Limb (tissue), 2 donors: Measurements from ENCODE around the gene CHCHD3.
"Not testable (repeated sequence)": the region's sequence is repeated elsewhere in the genome, so short reads cannot be mapped to it uniquely, and the experiment has no call there.

ENCODE experiments used
- DNase-seq, 2 donors: peaks; one replicate each; pipeline ENCODE4 v3.0.0-alpha.2; 2016; ENCODE audit errors: extremely low spot score in 2 of 2

Gene CHCHD3

DNA sequence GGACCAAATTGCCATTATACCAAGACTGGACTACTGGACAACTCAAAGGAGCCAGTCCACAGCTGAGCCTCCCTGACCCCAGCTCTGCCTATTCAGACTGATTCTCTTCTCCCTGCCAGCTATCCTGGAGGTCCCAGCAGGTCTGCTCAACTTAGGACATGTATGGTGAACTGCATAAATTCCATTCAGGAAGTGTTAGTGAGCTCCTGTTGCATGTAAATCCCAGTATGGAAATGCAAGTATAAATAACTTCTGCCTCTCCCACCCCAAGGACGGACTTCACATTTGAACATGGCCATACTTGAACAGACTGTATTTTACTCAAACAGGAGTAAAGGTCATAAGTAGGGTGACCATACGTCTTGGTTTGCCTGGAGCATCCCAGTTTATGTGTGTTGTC is 128.4 kb downstream of the CHCHD3 start:
- DNase-seq = no peak

DNA sequence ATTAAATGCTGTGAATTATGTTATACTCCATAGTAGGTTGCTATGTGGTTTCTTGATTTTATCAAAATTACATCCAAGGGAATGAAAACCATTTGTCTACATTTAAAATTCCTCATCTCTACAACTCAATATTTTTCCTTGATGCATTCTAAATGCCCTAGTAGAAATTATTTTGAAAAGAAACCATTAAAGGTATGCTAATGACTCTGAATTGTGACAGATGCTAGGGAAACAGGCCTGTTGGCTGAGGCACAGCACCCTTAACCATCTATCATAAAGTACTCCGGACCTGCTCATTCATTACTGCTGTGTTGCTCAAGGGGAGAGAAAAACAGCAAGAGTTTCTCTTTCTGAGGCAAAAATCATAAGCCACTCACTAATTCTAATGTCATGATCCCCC is 131.2 kb downstream of the CHCHD3 start:
- no peak for DNase-seq

DNA sequence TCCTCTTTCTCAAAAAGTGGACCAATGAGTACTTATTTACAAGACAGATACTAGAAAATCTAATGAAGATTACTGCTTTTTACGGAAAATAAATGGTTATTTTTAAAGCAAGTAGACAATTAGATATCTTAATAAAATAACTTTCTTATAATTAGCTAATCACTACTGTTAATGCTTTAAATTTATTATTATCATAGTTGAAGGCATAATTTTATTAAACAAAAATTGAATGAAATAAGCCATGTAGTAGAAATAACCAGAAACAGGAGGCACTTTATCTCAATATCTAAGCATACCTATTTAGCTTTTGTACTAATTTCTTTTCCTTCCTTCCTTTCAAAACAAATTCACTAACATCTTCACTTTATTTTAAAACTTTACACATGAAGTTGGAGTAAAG is 134.9 kb downstream of the CHCHD3 start:
- DNase-seq = no peak

DNA sequence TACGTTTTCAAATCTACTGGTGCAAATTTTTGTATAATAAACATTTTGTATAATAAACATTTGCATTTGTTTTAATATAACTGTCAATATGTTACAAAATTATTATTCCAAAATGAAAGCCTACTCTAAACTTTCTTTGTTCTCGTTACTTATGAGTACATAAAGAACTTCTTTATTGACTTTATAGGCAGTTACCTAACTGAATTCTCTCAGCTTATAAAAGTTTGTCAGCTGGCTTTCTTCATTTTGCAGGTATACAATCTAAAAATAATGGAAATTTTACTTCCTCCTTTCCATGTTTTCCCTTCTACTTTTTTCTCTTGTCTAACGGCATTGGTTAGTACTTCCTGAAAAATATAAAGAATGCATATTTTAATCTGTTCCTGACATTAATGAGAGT is 137.1 kb downstream of the CHCHD3 start:
- no peak for DNase-seq

DNA sequence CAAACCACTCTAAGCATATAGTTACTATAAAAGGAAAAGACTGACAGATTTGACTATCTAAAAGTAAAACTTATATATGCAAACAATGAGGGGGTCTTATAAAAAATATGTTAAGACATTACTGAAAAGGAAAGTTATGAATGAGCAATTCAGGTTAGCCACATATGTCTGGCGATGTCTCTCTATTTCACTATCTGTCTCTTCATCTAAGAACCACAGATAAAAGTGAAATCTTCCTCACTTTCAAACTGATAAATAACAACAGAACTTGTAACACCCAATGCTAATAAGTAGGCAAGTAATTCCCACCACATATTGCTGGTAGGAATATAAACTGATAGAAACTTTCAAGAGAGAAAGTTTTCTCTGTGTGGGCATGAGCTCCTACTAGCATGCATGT is 138.2 kb downstream of the CHCHD3 start:
- no peak for DNase-seq

DNA sequence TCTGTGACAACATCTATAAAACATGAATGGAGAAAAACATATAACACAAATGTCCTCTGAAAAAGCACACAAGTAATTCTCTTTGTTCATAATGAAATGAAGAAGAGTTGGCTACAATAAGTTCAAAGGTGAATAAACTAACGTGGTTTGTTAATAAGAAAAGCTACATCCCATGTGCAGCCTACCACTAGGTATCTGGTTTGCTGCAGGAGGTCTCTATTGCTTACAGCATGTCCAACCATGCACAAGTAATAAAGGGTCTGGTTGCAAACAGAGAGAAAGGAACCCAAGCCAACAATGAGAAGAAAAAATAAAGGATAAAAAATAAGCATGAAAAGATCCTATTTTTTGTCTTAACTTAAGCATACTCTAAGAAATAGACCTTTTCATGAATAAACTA is 139.2 kb downstream of the CHCHD3 start:
- no peak for DNase-seq

DNA sequence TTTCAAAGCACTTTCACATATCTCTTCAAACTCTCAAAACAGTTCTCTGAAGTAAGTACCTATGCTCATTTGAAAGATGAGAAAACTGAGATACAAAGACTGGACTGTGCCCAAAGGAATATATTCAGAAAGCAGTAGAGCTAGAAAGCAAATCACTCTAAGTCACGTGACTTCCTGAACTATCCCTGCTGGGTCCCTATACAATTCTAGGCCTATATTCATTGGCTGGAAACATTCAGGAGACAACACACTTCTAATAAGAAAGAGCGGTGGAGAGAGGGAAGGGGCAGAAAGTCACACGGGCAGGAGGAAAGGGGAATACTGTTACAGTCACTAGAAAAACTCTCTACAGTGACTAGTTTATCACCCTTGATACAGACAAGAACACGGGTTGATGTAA is 140.0 kb downstream of the CHCHD3 start:
- DNase-seq = no peak

DNA sequence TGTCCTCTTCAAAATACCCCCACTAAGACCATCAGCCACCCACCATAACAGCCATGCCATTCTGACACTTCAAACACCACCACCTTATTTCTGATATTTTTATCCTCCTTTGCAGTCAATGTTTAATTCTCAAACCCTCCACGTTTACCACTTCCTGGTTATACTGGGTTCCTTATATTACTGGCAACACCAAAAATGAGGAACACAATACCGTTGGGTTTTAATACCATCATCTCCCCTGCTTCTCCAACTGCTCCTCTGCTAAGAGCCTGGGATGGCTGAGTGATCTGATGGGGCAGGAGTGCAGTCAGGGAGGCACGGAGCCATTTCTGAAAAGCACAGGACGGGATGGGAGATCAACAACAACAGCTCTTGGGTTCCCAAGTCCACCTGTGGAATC is 140.5 kb downstream of the CHCHD3 start:
- DNase-seq = no peak

DNA sequence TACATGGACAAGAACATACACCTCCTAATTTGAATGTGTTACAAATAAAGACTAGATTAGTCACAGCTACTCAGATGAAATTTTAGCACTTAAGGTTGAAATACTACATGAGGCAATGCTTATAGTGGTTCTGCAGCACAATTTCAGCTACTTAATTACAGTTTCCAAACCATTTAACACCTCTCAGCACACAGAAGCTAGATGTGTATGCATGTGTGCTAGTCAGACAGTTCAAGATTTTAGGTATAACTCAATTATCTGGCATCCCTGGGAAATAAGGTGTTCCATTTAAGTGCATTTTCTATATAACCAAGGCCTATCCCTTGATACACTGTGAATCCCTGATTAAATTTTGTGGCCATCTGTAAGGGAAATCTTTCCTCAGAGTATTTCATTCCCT is 141.8 kb downstream of the CHCHD3 start:
- DNase-seq = no peak

DNA sequence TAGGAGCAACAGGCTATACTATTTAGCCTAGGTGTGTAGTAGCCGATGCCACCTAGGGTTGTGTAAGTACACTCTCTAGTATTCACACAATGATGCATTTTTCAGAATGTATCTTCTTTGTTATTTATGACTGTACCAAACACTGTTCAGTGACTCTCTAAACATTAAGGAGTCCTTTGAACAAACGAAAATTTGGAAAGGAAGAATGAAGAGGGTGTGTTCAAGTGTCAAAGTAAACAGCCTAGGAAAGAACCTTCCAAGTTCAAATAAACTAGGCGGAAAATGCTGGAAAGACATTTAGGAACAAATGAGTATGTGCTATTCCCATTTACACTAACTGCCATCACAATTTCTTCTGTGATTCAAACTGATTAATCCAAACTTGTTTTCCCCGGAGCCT is 142.4 kb downstream of the CHCHD3 start:
- DNase-seq = no peak

DNA sequence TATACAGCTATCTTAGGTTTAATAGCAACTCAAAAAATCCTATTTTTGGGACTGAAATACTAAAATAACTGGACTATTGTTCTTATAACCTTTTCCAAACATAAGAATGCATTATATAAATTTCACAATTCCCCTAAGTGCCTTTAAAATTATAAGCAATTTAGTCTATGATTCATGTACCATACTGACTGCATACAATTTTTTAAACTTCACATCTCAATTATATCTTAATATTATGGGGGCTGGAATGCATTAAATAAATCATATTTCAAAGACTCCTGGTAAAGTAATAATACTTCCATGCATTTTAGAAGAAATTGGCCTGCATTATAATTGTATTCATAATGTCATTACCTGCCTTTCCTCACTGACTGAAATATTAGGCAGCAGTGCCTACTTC is 144.6 kb downstream of the CHCHD3 start:
- no peak for DNase-seq

DNA sequence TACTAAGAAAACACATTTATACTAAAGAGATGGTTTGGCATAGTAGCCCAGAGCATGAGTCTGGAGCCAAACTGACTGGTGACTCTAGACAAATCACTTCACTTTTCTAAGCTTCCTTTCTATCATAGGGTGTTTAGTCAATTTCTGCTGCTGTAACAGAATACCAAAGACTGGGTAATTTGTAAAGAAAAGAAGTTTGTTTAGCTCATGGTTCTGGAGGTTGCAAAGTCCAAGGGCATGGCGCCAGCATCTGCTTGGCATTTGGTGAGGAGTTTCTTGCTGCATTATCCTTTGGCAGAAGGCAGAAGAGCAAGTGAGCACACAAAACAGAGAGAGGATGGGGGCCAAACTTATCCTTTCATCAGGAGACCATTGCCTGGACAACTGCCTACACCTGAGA is 146.3 kb downstream of the CHCHD3 start:
- no peak for DNase-seq

DNA sequence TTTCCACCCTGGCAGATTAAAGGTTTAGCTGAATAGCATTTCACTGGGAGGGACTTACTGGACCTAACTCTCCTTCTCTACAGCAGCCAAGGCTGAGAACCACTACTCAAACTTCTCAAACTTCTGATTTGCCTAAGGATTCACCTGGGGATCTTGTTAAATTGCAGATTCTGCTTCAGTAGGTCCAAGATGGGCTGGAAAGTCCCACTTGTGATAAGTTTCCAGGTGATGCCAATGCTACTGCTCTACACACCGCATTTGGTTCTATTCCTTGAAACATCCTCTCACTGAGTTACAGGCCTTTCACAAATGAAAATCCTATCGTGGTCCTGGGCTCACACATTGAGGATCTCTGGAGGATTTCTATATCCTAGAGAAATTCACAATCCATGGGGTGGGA is 147.9 kb downstream of the CHCHD3 start:
- DNase-seq = no peak

DNA sequence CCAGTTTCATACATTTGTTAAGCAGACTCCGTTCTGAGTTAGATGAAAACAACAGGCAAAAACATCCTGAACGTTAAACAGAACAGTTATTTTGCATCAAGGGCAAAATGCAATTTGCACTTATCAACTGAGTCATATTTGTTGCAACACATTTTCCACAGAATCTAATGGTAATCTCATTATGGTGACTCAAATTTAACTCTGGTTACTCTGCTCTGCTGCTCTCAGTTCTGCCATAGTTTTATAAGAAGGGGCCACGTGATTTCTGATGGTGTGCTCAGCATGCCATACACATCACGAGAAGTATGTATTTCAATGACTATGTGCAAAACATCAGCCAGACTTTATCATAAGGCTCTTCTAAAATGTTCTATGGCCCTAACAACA is 148.8 kb downstream of the CHCHD3 start:
- no peak for DNase-seq

DNA sequence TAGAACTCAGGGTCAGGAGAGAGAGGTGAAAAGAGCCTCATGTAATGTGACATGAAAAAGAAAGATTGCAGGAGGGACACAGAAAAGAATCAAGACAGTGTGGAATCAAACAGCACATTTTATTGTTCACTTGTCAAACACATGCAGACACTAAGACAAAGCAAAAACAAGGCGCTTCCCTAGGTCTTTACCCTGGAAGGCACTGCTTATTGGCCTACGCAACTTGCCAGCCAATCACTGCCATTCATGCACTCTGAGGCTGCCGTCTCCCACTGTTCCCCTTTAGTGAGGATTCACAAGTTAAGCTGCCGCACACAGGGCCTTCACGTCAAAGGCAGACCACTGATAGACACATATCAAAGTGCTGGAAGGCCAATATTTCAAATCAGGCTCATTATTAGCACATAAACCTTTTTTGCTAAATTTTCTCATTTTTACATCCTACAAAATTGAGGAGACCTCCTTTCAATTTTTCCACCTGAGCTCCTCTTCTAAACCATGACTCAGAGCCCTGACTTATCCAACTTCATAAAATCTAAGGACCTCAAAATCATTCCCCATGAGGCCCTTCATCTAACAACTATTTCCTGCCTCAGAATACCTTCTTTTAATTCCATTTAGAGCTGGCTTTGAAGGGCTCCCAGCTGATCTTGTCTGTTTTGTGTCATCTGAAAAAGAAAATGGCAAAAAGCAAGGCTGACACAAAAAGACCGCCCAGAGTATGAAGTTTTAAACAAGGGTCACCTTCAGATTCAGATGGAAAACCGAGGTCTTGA is 149.4 kb downstream of the CHCHD3 start:
- DNase-seq = no peak

DNA sequence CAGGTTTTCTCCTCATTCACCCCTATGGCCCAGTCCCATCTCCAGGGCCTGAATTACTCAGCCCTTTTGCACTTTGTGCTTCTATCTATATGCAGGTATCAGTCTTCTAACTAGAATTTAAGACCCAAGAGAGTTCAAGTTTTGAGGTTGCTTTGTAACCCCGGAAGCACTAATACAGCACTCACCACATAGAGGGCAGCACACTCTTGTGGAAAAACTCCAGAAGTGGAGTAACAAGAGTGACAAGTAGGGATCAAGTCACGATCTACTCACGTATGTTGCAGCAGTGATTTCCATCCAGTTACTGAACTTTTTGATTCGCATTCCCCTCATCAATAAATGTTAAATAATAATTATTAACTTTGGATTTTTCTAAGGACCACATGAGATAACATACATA is 151.0 kb downstream of the CHCHD3 start:
- no peak for DNase-seq

DNA sequence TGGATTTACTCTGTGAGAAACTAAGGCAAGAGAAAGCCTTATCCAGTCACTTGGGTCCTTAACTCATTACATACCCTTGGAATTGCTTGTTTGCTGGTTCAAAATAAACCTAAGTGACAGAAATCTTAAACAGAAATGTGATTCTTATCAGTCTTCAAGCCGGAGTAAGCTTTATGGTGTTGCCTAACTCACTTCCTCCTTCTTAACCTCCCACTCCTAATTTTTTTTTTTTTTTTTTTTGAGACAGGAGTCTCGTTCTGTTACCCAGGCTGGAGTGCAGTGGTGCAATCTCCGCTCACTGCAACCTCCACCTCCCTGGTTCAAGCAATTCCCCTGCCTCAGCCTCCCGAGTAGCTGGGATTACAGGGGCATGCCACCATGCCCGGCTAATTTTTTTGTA is 151.9 kb downstream of the CHCHD3 start:
- not testable (repeated sequence) for DNase-seq

DNA sequence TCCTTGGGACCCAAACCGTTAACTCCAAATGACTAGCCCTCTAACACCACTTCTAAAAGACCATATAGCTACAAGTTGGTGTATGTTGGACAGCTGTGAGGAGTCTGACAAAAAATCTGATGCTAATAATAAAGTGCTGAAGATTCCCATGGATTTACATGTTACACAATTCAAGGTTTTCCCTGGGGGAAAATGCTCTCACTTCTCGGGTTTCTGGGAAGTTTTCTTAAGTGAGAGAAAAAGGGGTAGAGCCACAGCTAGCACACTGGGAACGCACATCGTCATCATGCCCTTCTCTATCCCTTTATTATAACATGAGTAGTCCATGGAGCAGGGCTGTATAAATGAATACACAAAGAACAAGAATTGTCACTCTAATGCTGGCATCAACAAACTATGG is 162.1 kb downstream of the CHCHD3 start:
- no peak for DNase-seq

DNA sequence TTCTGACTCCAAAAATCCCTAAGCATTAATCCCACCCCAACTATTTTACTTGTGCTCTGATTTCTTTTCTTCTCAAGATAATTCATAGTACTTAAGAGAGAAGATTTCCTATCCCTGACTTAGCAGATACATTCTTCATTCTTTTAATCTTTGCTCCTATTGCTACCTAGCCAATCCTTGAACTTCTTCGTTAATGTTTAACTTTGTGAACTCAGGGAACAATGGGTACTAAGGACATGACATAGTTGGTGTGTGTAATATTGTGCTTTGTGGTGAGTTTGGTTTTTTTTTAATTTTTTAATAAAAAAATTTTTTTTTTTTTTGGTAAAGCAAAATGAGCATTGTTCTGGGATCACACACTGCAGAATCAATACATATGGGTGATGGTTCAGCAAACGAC is 166.2 kb downstream of the CHCHD3 start:
- DNase-seq = no peak

DNA sequence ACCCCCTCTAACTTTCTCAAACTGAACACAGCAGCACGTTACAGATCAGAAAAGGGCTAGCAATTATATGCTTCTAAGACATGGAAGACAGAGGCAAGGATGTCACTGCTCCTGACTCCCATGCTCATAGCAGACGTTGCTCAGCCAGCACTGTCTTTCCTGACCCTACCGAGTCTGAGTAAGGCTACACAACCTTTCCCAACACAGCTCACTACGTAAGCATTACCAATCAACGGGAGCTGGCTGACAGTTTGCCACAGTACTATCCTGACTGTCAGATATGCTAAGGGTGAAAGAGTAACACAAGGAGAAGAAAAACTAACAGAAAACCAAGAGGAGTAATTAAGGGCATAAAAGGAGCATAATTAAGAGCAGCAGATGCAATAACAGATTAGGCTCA is 171.2 kb downstream of the CHCHD3 start:
- no peak for DNase-seq

DNA sequence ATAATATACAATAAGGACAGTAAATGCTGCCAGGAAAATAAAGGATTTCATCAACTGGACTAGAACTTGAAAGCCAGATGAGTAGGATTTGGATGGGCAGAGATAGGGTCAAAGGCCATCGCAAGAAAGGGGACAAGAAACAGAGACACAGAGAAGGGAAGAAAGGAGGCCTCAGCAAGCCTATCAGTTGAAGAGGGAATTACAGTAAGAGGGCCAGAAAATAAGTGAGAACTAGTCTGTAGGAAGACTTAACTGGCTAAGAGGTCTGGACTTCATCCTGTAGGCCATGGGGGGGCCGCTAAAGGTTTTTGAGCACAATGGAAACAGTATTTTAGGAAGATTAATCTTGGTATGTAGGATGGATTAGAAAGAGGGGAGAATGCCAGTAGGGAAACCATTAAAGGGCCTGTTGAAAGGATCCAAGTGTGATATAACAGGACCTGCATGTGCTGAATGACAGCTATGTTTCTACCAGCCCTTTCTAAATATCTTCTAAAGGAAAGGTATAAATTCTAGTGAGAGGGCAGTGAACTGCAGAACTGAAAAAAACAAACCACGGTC is 174.4 kb downstream of the CHCHD3 start:
- no peak for DNase-seq

DNA sequence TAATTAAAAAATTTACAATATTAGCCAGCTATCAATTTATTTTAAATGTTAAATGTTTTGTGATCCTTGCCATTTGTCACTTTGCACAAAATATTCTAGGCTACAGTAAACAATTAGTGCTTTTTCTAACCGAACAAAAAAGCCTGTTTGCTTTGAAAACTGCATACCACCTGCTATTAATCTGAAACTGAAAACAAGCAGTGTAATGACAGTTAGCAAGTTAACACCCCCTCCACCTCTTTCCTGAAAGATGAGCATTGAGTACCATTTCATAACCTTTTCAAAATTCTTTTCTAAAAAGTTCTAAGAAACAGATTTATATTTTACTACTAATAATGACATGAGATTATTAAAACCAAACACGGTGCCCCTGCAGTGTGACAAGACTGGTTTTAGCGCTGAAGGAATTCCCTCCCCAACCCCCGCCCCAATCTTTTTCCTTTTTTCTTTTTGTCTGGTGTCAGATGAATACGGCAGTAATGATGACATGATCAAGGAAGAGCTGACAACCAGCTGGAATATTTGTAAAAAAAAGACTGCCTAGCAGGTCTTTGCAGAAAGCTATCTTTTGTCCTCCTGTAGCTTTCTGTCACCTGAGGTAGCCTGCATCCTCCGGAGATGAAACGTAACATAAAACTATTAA is 175.6 kb downstream of the CHCHD3 start:
- no peak for DNase-seq

DNA sequence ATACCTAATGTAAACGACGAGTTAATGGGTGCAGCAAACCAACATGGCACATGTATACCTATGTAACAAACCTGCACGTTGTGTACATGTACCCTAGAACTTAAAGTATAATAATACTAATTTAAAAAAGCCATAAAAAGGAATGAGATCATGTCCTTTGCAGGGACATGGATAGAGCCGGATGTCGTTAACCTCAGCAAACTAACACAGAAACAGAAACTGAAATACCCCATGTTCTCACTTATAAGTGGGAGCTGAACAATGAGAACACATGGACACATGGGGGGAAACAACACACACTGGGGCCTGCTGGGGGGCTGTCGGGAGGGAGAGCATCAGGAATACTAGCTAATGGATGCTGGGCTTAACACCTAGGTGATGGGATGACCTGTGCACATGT is 176.8 kb downstream of the CHCHD3 start:
- DNase-seq = not testable (repeated sequence)
